SK-N-MC (cell line): ENCODE data around the gene HRCT1.

Experiments used
- EZH2 ChIP-seq: fragments of 200-600 bp; sonication (generic); IDR thresholded peaks from one replicate; pipeline ENCODE4 v1.6.1; 2017; ENCODE audit warnings: antibody characterized with exemption
- POLR2AphosphoS5 ChIP-seq: IDR thresholded peaks from 2 replicates; pipeline ENCODE4 v1.6.1; 2012; ENCODE audit warnings: mild to moderate bottlenecking, low read depth, low read length, borderline replicate concordance

GRCh38 chr9:35870351-35870923 is 35.6 kb upstream of the HRCT1 start, which contains the start of gene OR13J1:
- no peak for TF ChIP-seq EZH2
- TF ChIP-seq POLR2AphosphoS5 = no peak
